ENCODE measurements around the gene DYRK1B.

Gene DYRK1B

DNA sequence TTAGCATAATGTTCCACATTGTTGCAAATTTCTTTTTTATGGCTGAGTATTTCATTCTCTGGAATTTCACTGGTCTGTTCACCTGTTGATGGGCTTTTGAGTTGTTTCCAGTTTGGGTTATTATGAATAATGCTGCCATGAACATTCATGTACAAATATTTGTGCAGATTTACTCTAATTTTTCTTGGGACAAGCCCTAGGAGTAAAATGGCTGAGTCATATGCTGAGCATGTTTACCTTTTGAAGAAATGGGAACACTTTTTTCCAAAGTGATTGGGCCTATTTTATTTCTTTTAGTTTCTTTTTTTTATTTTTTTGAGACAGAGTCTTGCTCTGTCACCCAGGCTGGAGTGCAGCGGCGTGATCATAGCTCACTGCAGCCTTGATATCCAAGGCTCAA lies 16.9 kb upstream of the DYRK1B start:
- H3K4me1 ChIP-seq (ENCODE audit: control insufficient read depth, insufficient read depth, low read length) = peaks cover 7% of the 10 kb centered on the region
- no peaks in the 10 kb centered on the region for H3K27me3 ChIP-seq (ENCODE audit: control insufficient read depth, insufficient read depth, low read length)
- H3K9ac ChIP-seq (ENCODE audit: low read depth, low read length) = no peak overlapping the region
- H3K9me3 ChIP-seq (replicated peaks; ENCODE audit: low read length) = no peaks in the 10 kb centered on the region
- no peak overlapping the region for H3K4me2 ChIP-seq (ENCODE audit: low read length)
- H3K36me3 ChIP-seq (ENCODE audit: insufficient read depth, low read length) = no peaks in the 10 kb centered on the region
- H3K4me3 ChIP-seq (ENCODE audit: low read length) = no peak overlapping the region

DNA sequence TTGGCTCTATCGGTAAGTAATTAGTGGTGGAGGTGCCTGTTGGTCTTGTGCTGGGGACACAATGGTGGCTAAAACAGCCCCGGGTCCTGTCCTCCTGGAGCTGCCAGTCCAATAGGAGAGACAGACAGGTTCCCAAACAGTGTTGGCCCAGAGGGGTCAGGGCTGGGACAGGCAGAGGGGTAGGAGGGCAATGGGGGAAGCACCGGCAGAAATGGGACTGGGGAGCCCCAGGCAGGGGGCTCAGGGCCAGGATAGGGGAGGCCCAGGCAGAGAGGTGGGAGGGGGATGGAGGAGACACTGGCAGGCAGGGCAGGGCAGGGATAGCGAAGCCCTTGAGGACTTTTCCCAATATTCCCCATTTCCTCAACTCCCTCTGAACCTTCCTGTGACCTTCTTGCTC lies 14.4 kb upstream of the DYRK1B start:
- no peak overlapping the region for H3K4me2 ChIP-seq (ENCODE audit: low read length)
- no peaks in the 10 kb centered on the region for H3K9me3 ChIP-seq (replicated peaks; ENCODE audit: low read length)
- H3K36me3 ChIP-seq (ENCODE audit: insufficient read depth, low read length) = no peaks in the 10 kb centered on the region
- H3K27me3 ChIP-seq (ENCODE audit: control insufficient read depth, insufficient read depth, low read length) = no peaks in the 10 kb centered on the region
- H3K9ac ChIP-seq (ENCODE audit: low read depth, low read length) = no peak overlapping the region
- H3K4me1 ChIP-seq (ENCODE audit: control insufficient read depth, insufficient read depth, low read length) = peaks cover 22% of the 10 kb centered on the region
- H3K4me3 ChIP-seq (ENCODE audit: low read length) = no peak overlapping the region

DNA sequence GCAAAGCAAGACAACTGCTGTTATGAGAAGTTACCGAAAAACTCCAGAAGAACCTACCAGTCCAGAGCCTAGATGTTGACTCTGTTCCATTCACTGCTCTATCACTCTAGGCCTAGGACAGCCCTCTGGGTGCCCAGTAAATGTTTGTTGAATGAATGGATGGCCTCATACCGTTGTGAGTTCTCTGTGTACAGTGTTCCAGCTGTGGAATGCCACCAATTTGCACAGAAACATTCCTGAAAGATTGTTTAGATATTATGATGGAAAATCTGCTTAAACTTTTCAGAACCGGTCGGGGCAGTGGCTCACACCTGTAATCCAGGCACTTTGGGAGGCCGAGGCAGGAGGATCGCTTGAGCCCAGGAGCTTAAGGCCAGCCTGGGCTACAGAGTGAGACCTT lies 13.6 kb upstream of the DYRK1B start:
- Histone ChIP-seq H3K4me3 (ENCODE audit: low read length) (no peak overlapping the region), H3K9me3 (replicated peaks; ENCODE audit: low read length) (no peaks in the 10 kb centered on the region), H3K36me3 (ENCODE audit: insufficient read depth, low read length) (no peaks in the 10 kb centered on the region), H3K27me3 (ENCODE audit: control insufficient read depth, insufficient read depth, low read length) (no peaks in the 10 kb centered on the region), H3K4me2 (ENCODE audit: low read length) (no peak overlapping the region), H3K9ac (ENCODE audit: low read depth, low read length) (no peak overlapping the region), H3K4me1 (ENCODE audit: control insufficient read depth, insufficient read depth, low read length) (peaks cover 30% of the 10 kb centered on the region)

DNA sequence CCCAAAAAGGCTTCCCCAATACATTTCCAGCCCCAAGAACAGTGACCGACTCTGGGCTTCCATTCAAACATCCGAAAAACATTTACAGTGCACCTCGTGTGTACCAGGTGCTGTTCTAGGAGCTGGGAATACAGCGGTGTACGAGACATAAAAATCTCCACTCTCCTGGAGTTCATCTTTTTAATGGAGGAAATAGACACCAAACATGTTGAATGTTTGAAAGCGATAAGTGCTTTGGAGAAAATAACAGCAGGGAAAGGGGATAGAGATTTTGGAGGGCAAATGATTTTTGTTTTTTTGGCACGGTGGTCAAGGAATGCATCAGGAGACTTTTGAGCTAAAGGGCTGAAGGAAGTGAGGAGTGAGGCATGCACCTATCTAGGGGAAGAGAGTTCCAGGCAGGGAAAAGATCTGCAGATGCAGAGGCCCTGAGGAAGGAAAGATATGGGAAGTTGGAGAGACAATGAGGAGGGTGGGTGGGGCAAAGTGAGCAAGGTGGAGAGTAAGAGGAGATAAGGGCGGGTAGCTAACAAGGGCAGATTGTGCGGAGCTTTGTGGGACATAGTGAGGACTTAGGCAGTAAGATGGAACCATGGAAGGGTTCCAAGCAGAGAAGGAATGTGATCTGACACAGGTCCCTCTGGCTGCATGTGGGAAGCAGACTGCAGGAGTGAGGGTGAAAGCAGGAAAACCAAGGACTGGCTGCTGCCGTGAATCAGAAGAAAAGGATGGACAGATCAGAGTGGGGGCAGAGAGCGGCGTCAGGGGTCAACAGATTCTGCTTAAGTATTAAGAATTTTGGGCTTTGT lies 12.9 kb upstream of the DYRK1B start:
- Histone ChIP-seq H3K4me2 (ENCODE audit: low read length) (peak overlapping the region; percentile 98), H3K4me1 (ENCODE audit: control insufficient read depth, insufficient read depth, low read length) (peaks cover 31% of the 10 kb centered on the region), H3K9ac (ENCODE audit: low read depth, low read length) (peak overlapping the region; percentile 88), H3K9me3 (replicated peaks; ENCODE audit: low read length) (no peaks in the 10 kb centered on the region), H3K27me3 (ENCODE audit: control insufficient read depth, insufficient read depth, low read length) (no peaks in the 10 kb centered on the region), H3K4me3 (ENCODE audit: low read length) (peak overlapping the region; percentile 89), H3K36me3 (ENCODE audit: insufficient read depth, low read length) (no peaks in the 10 kb centered on the region)

- peaks cover 35% of the 10 kb centered on the region for H3K4me1 ChIP-seq (ENCODE audit: control insufficient read depth, insufficient read depth, low read length)
- no peaks in the 10 kb centered on the region for H3K27me3 ChIP-seq (ENCODE audit: control insufficient read depth, insufficient read depth, low read length)
- peak within 1 kb of the TSS; percentile 89 for H3K4me3 ChIP-seq (ENCODE audit: low read length)
- no peaks in the 10 kb centered on the region for H3K9me3 ChIP-seq (replicated peaks; ENCODE audit: low read length)
- H3K36me3 ChIP-seq (ENCODE audit: insufficient read depth, low read length) = no peaks in the 10 kb centered on the region
- H3K9ac ChIP-seq (ENCODE audit: low read depth, low read length) = peak within 1 kb of the TSS; percentile 88
- H3K4me2 ChIP-seq (ENCODE audit: low read length) = peak within 1 kb of the TSS; percentile 98
Observed at GRCh38 chr19:39845933-39846677, 12.1 kb upstream of the DYRK1B start, which contains the start of gene FBL. TSS of gene FBL (minus strand) at chr19:39846379. CDS start at chr19:39846300, 79 bp downstream.

DNA sequence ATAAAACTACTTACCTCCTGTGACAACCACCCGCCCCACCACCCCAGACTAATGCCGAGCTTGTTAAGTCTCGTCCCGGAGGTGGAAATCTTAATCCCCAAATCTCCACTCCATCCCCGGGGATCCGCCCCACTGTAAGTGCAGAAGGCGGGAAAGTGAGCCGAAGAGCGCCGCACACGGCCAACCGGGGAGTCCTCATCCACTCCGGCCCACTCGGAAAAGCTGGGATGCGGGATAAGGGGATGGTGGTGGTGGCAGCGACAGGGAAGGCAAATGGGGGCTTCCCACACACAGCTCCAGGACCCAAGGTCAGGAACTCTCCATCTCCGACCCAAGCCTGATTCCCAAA lies 11.6 kb upstream of the DYRK1B start:
- Histone ChIP-seq H3K36me3 (ENCODE audit: insufficient read depth, low read length) (no peaks in the 10 kb centered on the region), H3K4me3 (ENCODE audit: low read length) (peak overlapping the region; percentile 89), H3K9me3 (replicated peaks; ENCODE audit: low read length) (no peaks in the 10 kb centered on the region), H3K9ac (ENCODE audit: low read depth, low read length) (peak overlapping the region; percentile 88), H3K4me1 (ENCODE audit: control insufficient read depth, insufficient read depth, low read length) (peaks cover 35% of the 10 kb centered on the region), H3K4me2 (ENCODE audit: low read length) (peak overlapping the region; percentile 98), H3K27me3 (ENCODE audit: control insufficient read depth, insufficient read depth, low read length) (no peaks in the 10 kb centered on the region)

DNA sequence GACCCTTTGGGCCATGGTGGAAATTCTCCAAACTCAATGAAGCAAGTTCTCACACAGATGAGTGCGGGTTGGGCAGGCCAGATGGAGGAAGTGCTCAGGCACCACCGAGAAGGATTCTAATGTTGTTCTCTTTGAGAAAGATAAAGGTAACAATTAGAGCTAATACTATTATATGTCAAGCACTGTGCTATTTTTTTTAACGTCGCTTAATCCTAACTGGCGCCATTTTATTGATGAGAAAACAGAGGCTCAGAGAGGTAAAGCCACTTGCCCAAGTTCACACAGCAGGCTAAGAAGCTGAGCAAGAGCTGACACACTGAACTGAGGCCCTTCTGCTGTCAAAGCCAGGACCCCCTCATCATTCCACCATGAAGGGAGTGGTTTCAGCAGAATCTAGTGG lies 11.2 kb upstream of the DYRK1B start:
- Histone ChIP-seq H3K36me3 (ENCODE audit: insufficient read depth, low read length) (no peaks in the 10 kb centered on the region), H3K9me3 (replicated peaks; ENCODE audit: low read length) (no peaks in the 10 kb centered on the region), H3K4me1 (ENCODE audit: control insufficient read depth, insufficient read depth, low read length) (peaks cover 35% of the 10 kb centered on the region), H3K27me3 (ENCODE audit: control insufficient read depth, insufficient read depth, low read length) (no peaks in the 10 kb centered on the region), H3K4me3 (ENCODE audit: low read length) (peak overlapping the region; percentile 89), H3K9ac (ENCODE audit: low read depth, low read length) (peak overlapping the region; percentile 88), H3K4me2 (ENCODE audit: low read length) (peak overlapping the region; percentile 98)

DNA sequence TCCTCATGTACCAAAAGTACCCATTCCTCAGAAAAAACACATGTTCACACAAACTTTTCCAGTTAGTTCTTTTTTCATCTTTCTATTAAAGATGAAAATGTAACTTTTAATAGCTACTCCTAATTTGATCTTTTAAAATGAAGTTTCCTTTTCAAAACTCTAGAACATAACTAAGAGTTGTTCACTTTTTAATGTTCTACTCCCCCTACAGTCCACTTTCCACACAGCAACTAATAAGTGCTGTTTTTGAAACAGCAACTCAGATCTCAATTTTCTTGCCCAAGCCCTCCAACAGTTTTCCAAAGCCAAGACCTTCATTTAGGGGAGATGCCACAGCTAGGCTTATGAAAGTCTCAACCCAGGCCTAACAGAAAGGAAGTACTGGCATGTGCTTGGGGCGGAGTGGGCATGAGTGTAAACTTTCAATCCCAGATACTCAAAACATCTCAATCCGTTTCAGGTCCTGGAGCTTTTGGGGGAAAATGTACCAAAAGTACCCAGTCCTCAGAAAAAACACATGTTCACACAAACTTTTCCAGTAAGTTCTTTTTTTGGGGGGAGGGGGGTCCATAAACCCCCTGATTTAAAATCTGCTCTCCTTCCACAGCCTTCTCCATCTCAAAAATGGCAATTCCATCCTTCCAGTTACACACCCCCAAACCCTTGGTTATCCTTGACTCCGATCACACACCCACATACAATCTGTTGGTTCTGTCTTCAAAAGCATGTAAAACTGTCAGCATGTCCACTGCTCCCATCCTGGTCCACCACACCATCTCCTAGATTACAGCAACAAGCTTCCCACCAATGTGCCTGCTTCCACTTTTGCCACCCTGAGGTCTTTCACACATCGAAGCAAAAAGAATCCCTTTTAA lies 10.2 kb upstream of the DYRK1B start:
- Histone ChIP-seq H3K4me2 (ENCODE audit: low read length) (peak overlapping the region; percentile 98), H3K9ac (ENCODE audit: low read depth, low read length) (peak overlapping the region; percentile 88), H3K27me3 (ENCODE audit: control insufficient read depth, insufficient read depth, low read length) (no peaks in the 10 kb centered on the region), H3K36me3 (ENCODE audit: insufficient read depth, low read length) (peaks cover 9% of the 10 kb centered on the region), H3K4me1 (ENCODE audit: control insufficient read depth, insufficient read depth, low read length) (peaks cover 35% of the 10 kb centered on the region), H3K9me3 (replicated peaks; ENCODE audit: low read length) (no peaks in the 10 kb centered on the region), H3K4me3 (ENCODE audit: low read length) (peak overlapping the region; percentile 89)

DNA sequence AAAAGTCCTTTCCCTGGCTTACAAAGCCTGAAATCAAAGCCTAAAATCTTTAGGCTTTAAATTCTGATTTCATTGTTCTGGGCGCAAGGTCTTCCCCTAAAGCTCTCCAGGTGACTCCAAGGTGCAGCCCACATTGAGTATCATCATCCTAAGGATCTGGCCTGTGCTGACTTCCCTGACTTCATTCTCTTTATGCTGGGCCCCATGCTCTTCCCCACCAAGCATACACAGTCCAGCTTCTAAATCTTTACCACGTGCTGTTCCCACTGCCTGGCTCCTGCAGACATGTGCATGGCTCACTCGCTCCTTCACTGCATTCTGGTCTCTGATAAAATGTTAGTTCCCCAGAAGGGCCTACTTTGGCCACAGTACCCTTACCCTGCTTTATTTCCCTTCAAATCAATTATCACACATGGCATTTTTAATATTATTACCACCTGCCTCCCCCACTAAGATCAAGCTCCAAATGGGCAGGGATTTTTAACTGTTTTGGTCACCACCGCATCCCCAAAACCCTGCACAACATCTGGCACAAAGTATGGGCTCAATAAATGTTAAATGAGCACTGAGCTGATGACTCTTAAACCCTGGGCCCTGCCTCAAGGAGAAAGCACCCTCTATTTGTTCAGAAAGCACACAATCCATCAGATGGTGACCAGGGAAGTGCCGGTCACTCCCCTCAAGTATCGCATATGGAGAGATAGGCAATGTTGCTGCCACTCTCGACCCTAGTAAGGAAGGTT lies 8.9 kb upstream of the DYRK1B start:
- Histone ChIP-seq H3K4me3 (ENCODE audit: low read length) (peak overlapping the region; percentile 68), H3K27me3 (ENCODE audit: control insufficient read depth, insufficient read depth, low read length) (no peaks in the 10 kb centered on the region), H3K9ac (ENCODE audit: low read depth, low read length) (peak overlapping the region; percentile 75), H3K4me1 (ENCODE audit: control insufficient read depth, insufficient read depth, low read length) (peaks cover 35% of the 10 kb centered on the region), H3K4me2 (ENCODE audit: low read length) (peak overlapping the region; percentile 81), H3K9me3 (replicated peaks; ENCODE audit: low read length) (no peaks in the 10 kb centered on the region), H3K36me3 (ENCODE audit: insufficient read depth, low read length) (peaks cover 20% of the 10 kb centered on the region)

GRCh38 chr19:39841041-39841440 lies 7.1 kb upstream of the DYRK1B start:
- no peak overlapping the region for H3K9ac ChIP-seq (ENCODE audit: low read depth, low read length)
- H3K4me1 ChIP-seq (ENCODE audit: control insufficient read depth, insufficient read depth, low read length) = peaks cover 28% of the 10 kb centered on the region
- no peak overlapping the region for H3K4me3 ChIP-seq (ENCODE audit: low read length)
- H3K36me3 ChIP-seq (ENCODE audit: insufficient read depth, low read length) = peaks cover 37% of the 10 kb centered on the region
- no peaks in the 10 kb centered on the region for H3K27me3 ChIP-seq (ENCODE audit: control insufficient read depth, insufficient read depth, low read length)
- H3K4me2 ChIP-seq (ENCODE audit: low read length) = peak overlapping the region; percentile 81
- H3K9me3 ChIP-seq (replicated peaks; ENCODE audit: low read length) = no peaks in the 10 kb centered on the region

Data from skeletal muscle satellite cell (primary cell).